HFF-Myc (cell line): ENCODE results near the gene HPX.

ENCODE experiments used
- DNase-seq: peaks from one replicate; pipeline ENCODE4 v3.0.0-alpha.2; 2011; ENCODE audit warnings: low read depth; ENCODE audit errors: extremely low read depth
- H3K4me3 ChIP-seq: replicated peaks from 2 replicates; pipeline ENCODE4 v1.5.1; 2011; ENCODE audit warnings: low read depth, mild to moderate bottlenecking, control low read depth, low read length
- TF ChIP-seq, protein P1 (sequence below): IDR thresholded peaks from 2 replicates; pipeline ENCODE4 v1.5.1; 2012; ENCODE audit warnings: mild to moderate bottlenecking, low read depth, low read length, control low read depth; ENCODE audit errors: missing control alignments

Gene HPX

DNA sequence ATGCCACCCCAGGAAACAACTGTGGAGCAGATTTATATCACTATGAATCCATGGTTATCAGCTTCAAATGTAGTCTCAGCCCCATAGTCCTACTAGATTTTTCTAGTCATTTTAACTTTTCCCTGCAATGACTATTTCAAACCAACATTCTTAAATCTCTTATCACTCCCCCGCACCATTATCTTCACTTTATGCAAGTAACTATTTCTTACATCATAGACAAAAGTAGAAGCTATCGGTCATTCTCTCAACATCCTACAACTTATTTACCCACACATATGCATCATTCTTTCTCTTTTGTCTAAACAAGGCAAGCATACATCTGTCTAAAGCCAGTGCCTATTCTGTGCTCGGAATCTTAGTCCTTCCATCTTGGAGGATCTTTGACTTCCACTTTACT is 44.9 kb upstream of the HPX start:
- no peak for DNase-seq
- no peak overlapping the region for H3K4me3 ChIP-seq
- TF ChIP-seq, protein P1, sequence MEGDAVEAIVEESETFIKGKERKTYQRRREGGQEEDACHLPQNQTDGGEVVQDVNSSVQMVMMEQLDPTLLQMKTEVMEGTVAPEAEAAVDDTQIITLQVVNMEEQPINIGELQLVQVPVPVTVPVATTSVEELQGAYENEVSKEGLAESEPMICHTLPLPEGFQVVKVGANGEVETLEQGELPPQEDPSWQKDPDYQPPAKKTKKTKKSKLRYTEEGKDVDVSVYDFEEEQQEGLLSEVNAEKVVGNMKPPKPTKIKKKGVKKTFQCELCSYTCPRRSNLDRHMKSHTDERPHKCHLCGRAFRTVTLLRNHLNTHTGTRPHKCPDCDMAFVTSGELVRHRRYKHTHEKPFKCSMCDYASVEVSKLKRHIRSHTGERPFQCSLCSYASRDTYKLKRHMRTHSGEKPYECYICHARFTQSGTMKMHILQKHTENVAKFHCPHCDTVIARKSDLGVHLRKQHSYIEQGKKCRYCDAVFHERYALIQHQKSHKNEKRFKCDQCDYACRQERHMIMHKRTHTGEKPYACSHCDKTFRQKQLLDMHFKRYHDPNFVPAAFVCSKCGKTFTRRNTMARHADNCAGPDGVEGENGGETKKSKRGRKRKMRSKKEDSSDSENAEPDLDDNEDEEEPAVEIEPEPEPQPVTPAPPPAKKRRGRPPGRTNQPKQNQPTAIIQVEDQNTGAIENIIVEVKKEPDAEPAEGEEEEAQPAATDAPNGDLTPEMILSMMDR = no peak

DNA sequence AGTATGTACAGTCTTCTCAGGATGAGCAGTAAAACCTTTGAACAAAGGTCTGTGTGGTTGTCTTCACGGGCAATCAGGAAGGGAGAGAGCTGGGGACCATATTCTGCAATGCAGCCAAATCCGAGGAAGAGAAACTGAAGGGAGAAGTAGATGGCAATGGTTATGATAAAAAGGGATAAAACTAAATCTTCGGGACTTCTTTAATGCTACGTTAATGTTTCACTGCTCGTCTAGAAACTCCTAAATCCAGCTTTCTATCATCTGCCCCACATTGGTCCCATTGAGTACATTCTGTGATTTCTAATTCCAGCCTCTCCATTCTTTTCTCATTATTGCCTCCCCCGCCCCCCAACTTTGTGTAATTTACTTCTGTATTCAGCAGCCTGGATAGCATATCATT is 42.2 kb upstream of the HPX start:
- TF ChIP-seq, protein P1 = no peak
- no peak for DNase-seq
- H3K4me3 ChIP-seq = peak overlapping the region; percentile 87

DNA sequence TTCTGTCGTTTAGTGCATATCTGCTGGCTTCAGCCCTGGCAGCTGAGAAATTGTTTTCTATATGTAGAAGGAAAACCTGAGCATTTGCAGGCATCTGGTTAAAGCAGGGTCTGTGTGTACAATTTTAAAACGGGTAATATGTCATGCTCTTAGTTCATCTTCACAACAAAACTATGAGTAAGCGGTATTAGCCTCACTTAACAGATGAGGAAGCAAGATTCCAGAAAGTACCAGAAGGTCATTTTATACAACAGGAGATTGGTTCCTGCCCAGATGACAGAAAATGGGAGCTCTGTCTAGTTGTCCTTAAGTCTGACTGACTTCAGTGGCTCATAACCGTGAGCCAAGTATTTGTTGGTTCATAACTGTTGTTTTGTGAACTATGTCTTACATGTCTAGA is 41.7 kb upstream of the HPX start:
- H3K4me3 ChIP-seq = peak overlapping the region; percentile 87
- TF ChIP-seq, protein P1 = no peak
- no peak for DNase-seq

DNA sequence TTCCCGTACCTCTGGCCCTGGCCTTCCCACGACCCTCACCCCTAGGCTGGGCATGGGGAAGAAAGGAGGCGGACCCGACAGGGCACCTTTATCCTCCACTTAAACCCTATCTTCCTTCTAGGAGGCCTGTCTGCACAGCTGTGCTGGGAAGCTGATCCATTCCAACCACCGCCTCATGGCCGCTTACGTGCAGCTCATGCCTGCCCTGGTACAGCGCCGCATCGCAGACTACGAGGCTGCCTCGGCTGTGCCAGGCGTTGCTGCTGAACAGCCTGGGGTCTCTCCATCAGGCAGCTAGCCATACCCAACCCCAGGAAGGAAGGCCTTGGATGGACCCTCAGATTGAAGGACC is 41.1 kb upstream of the HPX start:
- DNase-seq = no peak
- peak overlapping the region; percentile 87 for H3K4me3 ChIP-seq
- TF ChIP-seq, protein P1 = no peak

DNA sequence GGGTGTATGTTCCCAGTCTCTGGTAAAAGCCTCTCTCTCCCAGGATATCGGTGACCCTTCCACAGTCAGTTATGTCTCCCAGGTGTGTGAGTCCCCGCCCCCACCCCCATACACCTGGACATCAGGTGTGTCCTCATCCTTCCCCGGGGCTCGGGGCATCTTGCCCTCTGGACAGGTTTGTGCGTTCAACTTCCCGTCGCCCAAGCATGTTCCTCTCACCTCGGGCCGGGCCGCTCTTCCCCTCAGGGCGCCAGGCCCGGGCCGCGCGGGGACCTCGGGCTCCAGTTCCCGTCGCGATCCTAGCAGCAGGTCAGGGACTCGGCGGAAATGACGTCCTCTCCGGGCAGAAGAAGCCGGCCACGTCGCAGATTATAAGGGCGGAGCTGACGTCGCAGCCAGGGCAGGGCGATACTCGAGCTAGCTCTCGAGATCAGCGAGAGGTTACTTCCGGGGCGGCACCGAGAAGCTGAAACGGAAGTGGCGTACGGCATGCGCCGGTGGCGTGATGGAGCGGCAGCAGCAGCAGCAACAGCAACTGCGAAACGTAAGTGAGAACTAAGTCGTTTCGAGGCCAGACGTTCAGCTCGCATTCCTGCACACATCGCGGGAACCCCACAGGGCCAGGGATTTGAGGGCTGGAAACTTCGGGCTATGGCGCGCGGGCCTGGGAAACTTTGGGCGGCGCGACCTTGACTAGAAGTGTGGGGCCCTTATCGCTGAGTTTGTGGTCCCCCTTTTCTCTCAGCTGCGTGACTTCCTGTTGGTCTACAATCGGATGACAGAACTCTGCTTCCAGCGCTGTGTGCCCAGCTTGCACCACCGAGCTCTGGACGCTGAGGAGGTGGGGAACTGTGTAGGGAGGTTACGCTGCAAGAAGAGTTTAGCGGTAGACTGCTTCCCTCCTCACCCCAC is 40.5 kb upstream of the HPX start, which contains the start of the genes ARFIP2 and TIMM10B:
ARFIP2 (minus strand) TSS at position 320 of the 912 bp plus-strand sequence. CDS start 910 bp downstream, outside the sequence.
TIMM10B (plus strand) TSS at position 490 of the 912 bp plus-strand sequence; CDS start at position 506, 16 bp downstream.
- TF ChIP-seq, protein P1 = no peak
- H3K4me3 ChIP-seq = peak within 1 kb of the TSS; percentile 87
- peak; percentile 91 for DNase-seq

DNA sequence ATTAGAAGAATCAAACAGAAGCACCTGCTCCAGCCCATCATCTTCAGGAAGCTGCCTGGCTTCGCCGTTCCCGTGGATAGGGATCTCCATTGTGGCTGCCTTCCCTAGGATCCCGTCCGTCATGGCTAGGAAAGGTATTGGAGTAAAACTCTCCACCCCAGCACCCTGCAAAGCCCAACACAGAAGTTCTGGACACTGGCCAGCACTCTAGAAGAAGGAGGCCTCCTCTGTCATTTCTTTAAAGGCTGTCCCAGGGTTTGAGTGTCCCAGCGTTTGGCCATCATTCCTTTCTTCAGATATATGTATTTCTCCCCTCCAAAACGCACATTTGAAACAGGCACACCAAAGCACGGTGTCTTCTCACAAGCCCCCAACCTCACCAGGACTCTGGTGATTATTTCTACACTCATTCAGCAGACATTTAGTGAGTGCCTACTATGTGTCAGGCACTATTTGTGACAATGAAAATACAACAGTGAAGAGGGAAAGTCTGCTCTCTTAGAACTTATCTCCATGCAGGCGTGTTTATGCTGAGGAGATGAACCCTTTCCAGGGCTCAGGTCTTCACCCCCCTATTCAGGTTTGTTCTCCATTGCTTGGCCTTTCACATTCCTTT is 39.6 kb upstream of the HPX start:
- no peak for DNase-seq
- H3K4me3 ChIP-seq = peak overlapping the region; percentile 87
- TF ChIP-seq, protein P1 = no peak
